ENCODE measurements around the gene LDLRAD4.

- TF ChIP-seq EP300 (IDR thresholded peaks at IDR 0.05): no peak
- no peak for TF ChIP-seq CTCF (IDR thresholded peaks at IDR 0.05)
Measured at GRCh38 chr18:13261661-13262357, 43.2 kb downstream of the LDLRAD4 start.
